GM19328 (cell line): ENCODE measurements around the gene SLC4A1AP.
A peak's percentile ranks its signal among the peaks of the same experiment; 100 is the strongest.
"Not testable (repeated sequence)": the region's sequence is repeated elsewhere in the genome, so short reads cannot be mapped to it uniquely, and the experiment has no call there.

Experiments used
- ATAC-seq: cut with Tn5 transposase; IDR thresholded peaks from one replicate; pipeline ENCODE4 v1.9.1; 2021; ENCODE audit warnings: mild to moderate bottlenecking, moderate library complexity; ENCODE audit not compliant: unreplicated experiment

SLC4A1AP gene

DNA sequence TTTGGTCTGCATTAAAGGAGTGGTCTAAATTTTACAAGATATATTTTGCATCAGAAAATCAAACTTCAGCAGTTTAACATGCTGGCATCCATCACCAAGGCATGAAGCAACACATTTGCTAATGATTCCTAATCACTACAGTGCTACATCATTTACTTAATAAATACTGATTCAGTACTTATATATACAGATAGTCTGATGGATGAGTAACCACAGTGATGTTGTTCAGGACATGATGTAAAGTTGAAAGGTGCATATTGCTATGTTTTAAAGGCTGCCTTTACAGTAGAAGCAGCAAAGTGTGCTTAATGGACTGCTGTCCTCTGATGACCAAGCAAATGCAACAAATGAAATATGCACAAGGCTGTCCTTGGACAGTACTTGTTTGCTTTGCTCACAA is 11.3 kb upstream of the SLC4A1AP start:
- no peak for ATAC-seq

DNA sequence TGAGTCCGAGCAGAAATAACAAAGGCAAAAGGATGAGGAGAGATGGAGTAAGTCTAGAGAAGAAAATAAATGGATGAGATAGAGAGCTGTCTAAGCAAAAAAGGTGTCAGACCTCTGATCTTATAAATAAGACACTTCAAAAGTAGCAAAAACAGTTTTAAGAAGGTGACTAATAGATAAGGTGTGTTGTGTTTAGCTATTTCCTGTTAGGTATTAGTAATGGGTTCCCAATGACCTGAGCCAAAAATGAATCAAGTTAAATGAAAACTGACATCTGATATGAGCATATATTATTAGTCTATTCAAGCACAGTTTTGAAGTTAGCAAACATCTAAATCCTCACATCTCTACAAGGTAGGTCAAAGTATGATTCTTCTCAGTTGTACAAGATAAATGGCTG is 10.9 kb upstream of the SLC4A1AP start:
- no peak for ATAC-seq

DNA sequence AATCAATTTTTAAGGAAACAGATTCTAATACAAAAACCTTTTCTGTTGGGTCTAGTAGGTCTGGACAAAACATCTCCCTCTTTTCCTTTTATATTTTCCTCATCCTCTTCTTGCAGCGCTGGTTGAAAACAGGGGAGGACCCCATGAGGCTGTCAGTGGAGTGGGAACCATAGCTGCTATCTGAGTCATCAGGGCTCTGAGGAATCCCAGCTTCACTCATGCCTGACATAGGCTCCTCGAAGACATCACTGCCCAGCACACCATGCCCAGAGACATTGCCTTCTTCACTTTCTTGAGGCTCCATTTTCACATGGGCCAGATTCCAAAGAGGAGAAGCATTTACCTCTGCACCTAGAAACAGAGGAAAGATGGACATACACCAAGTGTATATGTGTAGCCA is 10.3 kb upstream of the SLC4A1AP start:
- ATAC-seq, result no peak

DNA sequence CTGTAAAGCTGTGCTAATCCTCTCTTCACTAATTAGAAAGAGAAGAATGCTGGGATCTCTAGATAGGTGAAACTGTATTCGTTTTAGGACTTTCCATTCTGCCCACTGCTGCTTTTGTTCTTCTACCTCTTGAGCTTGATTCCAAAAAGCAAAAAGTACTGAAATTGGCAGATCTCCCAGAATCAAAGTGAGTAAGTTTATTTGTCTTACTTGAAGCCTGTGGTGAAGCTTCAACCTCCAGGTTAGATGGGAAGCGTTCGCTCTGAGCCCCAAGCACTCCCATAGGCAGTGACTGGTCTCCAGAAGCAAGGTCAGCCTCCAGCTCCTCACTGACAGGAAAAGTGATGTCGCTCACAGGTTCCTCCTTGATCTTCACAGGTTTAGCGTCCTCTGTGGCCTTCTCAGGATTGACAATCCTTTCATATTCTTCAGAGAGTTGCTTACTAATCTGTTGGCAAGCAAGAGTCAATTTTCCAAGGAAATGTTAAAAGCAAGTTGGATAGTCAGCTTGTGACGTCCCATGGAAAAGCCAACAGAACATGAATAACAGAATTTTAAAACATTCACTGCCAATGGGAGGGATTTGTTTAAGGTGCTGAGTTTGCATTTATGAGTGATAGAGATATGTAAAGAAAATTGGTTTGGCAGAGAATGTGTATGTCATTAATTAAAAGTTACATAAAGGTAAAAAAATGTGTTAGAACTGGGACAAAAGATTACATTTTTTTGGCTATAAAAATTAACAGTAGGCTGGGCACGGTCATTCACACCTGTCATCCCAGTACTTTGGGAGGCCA is 8.3 kb upstream of the SLC4A1AP start:
- no peak for ATAC-seq

DNA sequence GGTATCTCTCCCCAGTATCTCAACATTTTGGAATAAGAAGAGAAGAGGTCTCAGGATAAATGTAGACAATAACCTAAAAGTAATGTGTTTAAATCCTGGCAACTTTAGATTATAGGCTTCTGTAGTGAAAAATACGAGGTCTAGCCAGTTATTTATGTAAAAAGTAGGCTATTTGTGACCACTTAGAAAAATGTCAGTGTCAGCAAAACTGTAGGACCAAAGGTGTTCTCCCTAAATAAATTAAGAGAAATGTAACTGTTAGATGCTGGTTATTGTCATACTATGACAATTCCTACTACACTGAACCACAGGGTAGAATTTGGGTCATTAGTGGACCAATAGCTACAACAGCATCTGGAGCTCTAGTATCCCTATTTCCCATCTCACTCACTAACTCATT is 2.3 kb upstream of the SLC4A1AP start:
- ATAC-seq, result no peak

DNA sequence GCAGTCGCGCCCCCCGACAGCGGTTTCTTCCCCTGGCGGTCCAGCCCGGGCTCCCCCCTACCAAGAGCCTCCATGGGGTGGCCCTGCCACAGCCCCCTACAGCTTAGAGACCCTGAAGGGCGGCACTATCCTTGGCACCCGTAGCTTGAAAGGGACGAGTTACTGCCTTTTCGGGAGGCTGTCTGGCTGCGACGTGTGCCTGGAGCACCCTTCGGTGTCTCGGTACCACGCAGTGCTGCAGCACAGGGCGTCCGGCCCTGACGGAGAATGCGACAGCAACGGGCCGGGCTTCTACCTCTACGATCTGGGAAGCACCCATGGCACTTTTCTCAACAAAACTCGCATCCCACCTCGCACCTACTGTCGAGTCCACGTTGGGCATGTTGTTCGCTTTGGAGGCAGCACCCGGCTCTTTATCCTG is 475 bp downstream of the SLC4A1AP start:
- ATAC-seq, result no peak

DNA sequence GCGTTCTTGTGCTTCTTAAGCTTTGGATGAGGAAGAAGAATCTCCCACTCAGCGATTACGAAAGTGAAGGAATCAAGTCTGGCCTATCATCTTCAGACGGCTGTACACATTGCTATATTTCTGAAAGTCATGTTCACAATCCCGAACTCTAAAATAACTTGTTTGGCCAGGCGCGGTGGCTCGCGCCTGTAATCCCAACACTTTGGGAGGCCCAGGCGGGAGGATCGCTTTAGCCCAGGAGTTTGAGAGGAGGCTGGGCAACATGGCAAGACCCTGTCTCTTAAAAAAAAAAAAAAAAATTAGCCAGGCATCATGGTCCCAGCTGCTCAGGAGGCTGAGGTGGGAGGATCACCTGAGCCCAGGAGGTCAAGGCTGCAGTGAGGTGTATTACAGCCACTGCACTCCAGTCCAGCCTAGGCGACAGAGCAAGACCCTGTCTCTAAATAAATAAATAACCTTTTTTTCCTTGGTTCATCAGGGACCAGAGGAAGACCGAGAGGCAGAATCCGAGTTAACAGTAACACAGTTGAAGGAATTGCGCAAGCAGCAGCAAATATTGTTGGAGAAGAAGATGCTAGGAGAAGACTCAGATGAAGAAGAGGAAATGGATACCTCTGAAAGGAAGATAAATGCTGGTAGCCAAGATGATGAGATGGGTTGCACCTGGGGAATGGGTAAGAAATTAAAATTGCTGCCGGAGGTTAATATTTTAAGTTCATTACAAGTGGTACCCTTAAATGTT is 1.1 kb downstream of the SLC4A1AP start:
- no peak for ATAC-seq

DNA sequence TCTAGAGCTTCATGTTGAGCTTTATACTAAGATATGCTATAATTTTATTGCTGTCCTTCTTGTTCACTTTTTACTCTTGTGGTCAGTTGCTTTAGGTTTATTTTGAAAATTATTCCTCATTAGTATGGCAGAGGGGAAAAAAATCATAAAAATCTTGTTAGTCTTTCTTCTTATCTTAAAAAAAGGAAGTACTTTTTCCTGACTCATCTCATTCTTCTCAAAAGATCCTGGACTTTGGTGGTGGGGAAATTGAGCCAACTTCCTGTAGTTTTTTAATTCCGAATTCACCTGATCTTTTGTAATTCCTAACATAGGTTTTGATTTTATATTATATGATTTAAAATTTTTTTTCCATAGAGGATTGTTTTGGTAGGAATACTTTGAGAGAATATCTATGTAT is 3.8 kb downstream of the SLC4A1AP start:
- ATAC-seq, result no peak

DNA sequence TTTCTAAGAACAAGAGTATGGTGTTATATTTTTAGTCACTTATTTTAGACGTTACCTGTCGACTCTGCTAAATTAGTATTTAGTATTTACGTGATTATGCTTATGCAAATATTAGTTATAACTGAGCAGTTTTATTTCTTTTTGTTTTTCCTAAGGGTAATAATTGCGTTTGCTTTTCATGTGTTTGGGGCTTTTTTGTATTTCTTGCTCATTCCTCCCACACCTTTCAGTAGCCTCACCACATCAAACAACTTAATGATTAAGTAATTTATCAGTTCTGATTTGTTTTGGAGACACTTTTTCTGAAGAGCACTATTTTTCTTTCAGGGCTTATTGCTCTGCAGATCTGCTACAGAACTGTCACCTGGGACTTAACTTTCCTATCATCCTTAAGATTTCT is 7.5 kb downstream of the SLC4A1AP start:
- no peak for ATAC-seq

DNA sequence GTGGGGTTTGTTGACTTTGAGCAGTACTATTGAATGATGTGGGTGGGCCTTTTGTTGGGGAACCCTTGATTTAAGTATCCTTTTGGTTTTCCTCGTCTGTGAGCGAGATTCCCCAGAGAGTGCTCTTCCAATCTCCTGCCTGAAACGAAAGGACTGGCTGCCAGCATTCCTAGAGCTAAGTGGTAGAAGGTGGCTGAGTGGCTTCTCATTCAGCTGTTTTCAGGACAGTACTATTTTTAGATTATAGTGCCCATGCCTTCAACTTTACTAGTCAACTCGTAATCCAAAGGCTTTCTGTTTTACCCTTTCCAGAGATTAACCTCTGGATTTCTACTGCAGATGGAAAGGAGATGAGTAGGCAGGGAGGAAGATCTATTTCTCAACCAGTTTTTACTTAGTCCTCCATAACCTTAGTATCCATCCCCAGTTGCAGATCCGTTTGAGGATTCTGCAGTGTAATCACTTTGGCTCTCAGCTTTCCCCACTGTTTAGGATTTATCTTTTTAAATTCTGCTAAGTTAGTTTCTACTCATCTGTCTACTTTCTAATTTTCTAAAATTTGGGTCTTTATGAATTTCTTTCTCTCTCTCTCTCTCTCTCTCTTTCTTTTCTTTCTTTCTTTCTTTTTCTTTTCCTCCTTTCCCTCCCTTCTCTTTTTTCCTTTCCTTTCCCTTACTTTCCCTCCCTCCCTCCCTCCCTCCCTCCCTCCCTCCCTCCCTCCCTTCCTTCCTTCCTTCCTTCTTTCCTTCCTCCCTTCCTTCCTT is 9.2 kb downstream of the SLC4A1AP start:
- no peak for ATAC-seq

DNA sequence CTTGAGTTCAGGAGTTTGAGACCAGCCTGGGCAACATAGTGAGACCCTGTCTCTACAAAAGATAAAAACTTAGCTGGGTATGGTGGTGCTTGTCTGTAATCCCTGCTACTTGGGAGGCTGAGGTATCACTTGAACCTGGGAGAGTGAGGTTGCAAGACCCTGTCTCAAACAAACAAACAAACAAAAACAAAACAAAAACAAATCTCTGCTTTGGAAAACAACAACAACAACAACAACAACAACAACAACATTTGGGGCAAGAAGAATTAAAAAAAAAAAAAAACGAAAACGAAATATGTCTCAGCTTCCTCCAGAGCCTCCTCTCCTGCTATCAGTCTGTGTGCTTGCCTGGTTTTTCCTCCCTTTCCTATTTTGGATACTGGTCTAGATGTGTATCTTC is 16.9 kb downstream of the SLC4A1AP start:
- ATAC-seq, result no peak

DNA sequence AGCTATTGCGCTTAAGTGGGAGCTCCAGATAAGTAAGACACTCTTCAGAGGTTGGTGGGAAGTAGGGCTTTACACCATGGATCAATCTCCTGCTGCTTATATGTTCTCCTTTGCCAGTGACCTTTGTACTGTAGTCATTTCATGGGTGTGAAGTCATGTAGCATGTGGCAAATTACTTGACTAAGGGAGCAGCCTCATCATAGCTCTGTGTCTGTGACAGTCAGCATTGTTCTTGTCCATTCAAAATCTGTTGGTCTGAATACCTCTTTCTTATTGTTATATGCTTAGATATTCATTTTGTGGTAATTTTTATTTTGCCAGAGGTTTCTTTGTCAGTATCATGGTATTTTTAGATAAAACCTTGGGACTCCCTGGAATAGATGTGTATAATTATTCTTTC is 18.2 kb downstream of the SLC4A1AP start:
- no peak for ATAC-seq

DNA sequence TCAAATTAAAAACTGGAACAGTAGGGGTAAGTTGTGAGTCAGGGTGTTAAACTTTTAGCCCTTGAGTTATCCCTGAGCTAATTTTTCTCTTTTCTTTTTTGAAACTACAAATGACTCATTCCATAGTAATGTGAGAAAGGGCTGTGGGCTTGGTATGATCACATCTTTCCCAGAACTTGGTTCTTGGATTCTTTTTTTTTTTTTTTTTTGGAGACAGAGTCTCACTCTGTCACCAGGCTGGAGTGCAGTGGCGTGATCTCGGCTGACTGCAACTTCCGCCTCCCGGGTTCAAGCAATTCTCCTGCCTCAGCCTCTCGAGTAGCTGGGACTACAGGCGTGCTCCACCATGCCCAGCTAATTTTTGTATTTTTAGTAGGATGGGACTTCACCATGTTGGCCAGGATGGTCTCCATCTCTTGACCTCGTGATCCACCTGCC is 18.7 kb downstream of the SLC4A1AP start:
- not testable (repeated sequence) for ATAC-seq

DNA sequence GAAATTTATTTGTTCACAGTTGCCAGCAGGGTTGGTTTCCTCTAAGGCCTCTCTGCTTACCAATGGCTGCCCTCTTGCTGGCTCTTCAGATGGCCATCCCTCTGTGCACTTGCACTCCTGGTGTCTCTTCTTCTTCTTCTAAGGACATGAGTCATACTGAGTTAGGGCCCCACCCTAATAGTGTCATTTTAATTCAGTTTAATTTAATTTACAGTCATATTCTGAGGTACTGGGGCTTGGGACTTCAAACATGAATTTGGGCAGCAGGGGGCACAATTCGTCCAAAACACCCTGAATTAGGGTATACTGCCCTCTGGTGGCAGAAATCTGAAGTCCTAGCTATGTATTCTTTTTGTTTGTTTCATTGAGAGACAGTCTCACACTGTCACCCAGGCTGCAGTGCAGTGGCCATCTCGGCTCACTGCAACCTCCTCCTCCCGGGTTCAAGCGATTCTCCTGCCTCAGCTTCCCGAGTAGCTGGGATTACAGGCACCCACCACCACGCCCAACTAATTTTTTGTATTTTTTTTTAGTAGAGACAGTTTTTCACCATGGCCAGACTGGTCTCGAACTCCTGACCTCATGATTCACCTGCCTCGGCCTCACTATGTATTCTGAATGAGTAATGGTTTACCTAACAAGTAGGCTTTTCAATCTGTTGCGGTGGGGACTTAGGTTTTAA is 19.8 kb downstream of the SLC4A1AP start:
- ATAC-seq, result peak; percentile 72

DNA sequence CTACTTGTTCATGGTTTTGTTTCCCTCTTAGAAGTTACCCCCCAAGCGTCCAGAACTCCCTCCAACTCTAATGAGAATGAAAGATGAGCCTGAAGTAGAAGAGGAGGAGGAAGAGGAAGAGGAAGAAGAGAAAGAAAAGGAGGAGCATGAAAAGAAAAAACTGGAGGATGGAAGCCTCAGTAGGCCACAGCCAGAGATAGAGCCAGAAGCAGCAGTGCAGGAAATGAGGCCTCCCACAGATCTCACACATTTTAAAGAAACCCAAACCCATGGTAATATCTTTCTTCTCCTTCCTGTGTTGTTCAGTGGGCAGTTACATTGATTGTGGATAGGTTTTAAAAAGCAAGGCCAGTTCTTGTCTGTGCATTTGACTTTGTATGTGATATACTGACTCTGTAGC is 21.3 kb downstream of the SLC4A1AP start:
- ATAC-seq, result not testable (repeated sequence)

DNA sequence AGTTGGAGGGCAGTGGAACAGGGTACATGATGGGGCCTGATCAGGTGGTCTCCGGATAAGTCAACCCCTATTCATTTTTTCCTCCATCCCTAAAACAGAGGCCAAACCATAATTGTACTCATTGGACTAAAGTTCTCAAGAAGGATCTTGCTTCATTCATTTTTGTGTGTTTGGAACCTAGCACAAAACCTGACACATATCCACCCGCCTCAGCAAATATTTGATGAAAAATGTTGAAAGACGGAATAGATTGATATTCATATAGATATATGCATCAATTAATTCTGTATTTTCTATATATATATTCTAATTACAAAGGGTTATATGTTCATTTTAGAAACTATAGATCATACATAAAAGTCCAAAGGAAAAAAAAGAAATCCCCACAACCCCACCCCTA is 21.9 kb downstream of the SLC4A1AP start:
- ATAC-seq, result no peak

DNA sequence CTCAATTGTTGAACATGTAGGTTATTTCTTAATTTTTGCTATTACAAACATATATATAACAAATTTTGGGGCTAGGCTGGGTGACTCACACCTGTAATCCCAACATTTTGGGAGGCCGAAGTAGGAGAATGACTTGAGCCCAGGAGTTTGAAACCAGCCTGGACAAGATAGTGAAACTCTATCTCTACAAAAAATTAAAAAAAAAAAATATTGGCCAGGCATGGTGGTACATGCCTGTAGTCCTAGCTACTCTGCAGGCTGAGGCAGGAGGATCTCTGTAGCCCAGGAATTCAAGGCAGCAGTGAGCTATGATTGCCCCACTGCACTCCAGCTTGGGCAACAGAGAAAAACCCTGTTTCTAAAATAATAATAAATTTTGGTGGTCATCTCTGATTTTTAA is 23.5 kb downstream of the SLC4A1AP start:
- no peak for ATAC-seq

DNA sequence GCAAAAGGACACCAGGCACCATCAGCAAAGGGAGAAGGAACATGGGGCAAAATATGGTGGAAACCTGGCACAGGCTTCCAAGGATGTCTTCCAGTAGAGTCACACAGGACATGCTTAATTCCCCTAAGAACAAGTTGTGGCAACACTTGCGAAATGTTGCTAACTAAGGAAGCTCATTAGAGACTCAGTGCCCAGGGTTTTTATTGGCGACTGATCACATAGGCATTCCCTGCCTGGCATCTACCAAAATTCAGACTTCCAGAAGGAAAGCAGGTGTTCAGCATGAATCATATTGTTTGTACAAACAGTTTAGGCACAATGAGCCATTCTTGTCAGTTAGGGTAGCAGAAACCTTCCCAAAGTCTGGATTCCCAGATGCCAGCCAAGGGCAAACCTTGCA is 25.7 kb downstream of the SLC4A1AP start:
- ATAC-seq, result no peak

DNA sequence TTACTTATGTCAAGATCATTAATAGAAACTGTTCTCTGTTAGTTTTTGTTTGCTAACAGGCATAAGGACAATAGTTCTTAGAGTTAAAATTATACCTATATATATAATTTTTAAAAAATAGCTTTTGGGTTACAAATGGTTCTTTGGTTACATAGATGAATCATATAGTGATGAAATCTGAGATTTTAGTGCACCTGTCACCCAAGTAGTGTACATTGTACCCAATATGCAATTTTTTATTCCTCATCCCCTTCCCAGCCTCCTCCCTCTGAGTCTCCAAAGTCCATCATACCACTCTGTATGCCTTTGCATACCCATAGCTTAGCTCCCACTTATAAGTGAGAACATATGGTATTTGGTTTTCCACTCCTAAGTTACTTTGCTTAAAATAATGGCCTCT is 26.4 kb downstream of the SLC4A1AP start:
- no peak for ATAC-seq

DNA sequence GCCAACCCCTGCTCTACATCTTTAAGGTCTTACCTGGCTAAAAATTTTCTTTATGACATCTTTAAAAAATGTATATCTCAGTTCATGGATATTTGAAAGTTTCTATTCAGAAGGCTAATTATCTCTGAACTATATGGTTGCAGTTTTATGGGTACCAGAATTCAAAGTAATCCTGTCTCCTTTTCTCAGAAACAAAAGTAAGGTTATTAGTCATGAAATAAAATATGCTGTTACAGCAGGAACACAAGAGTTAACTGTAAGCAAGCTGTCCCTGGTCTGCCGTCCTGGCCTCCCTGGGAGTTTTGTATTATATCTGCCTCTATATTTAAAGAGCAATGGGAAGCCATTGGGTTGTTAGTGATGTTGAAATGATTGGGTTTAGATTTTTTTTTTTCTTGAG is 34.0 kb downstream of the SLC4A1AP start:
- no peak for ATAC-seq

DNA sequence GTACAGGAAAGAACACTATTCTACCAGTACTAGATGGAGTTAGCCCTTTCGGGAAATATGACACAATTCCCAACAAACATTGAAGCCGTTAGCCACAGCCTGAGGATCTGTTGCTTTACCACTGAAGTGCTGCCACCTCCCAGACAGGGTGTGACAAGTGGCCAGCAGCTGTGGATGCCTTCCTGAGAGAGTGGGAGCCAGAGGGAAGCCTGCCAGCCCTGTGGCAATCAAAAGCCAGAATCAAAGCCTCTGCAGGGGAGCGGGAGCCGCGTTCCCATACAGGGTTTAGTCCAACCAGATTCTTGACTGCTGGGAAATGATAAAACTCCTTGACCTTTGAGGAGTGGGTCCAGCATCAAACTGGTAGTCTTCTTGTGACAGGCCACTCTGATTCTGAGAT is 38.0 kb downstream of the SLC4A1AP start:
- no peak for ATAC-seq
